HepG2 (cell line): Measurements from ENCODE around the gene TEX19. TPM values are rescaled to one million over a fixed set of nuclear protein-coding genes. Genes with fewer than 3 reads are reported as not detected.

Source experiments
- ATF4 ChIP-seq, 2 experiments: fragments of 450-650 bp in 1 of 2; sonication (generic) in 1 of 2; formaldehyde crosslinking; IDR thresholded peaks; 2 replicates each; pipeline versions ENCODE4 v1.5.0 to v1.8.0; 2020 to 2022; ENCODE audit warnings: mild to moderate bottlenecking in 1 of 2, missing genetic modification reagents in 1 of 2
- CHCHD3 ChIP-seq: sonication (generic); formaldehyde crosslinking; IDR thresholded peaks from 2 replicates; pipeline ENCODE4 v1.8.0; 2022; ENCODE audit warnings: mild to moderate bottlenecking, missing genetic modification reagents, moderate library complexity
- CHD2 ChIP-seq: IDR thresholded peaks from 2 replicates; pipeline ENCODE4 v1.6.1; 2011; ENCODE audit warnings: low read depth, low read length, improper control_type of control experiment
- EP300 ChIP-seq, 3 experiments: sonication (generic) in 1 of 3; formaldehyde crosslinking in 1 of 3; IDR thresholded peaks; 2 replicates each; pipeline versions ENCODE4 v1.5.1 to v1.6.1; 2011 to 2020; ENCODE audit warnings: low read depth in 2 of 3, low read length in 2 of 3, borderline replicate concordance in 1 of 3, improper control_type of control experiment in 1 of 3, mild to moderate bottlenecking in 1 of 3, missing genetic modification reagents in 1 of 3, moderate library complexity in 1 of 3
- ETV5 ChIP-seq: IDR thresholded peaks from 2 replicates; pipeline ENCODE4 v1.6.1; 2018; ENCODE audit warnings: missing biosample characterization, missing genetic modification reagents, inconsistent platforms, borderline replicate concordance
- ISX ChIP-seq: sonication (generic); formaldehyde crosslinking; conservative IDR thresholded peaks from 2 replicates; pipeline ENCODE4 v1.5.0; 2020; ENCODE audit warnings: missing genetic modification reagents
- KAT2B ChIP-seq: fragments of 150-350 bp; IDR thresholded peaks from 2 replicates; pipeline ENCODE4 v1.6.1; 2014; ENCODE audit warnings: low read depth, low read length, borderline replicate concordance
- MAX ChIP-seq: IDR thresholded peaks from 2 replicates; pipeline ENCODE4 v1.6.1; 2012; ENCODE audit warnings: inconsistent platforms
- MBNL3 ChIP-seq: fragments of 250-450 bp; sonication (Bioruptor Pico); conservative IDR thresholded peaks from 2 replicates; pipeline ENCODE4 v1.8.0; 2022; ENCODE audit warnings: mild to moderate bottlenecking, inconsistent platforms
- MXD3 ChIP-seq: IDR thresholded peaks from 2 replicates; pipeline ENCODE4 v1.6.1; 2016; ENCODE audit warnings: mild to moderate bottlenecking, missing biosample characterization, missing genetic modification reagents
- MXD4 ChIP-seq: IDR thresholded peaks from 2 replicates; pipeline ENCODE4 v1.6.1; 2016; ENCODE audit warnings: mild to moderate bottlenecking, missing biosample characterization, missing genetic modification reagents
- PBX3 ChIP-seq: sonication (generic); formaldehyde crosslinking; IDR thresholded peaks from 2 replicates; pipeline ENCODE4 v1.8.1; 2023; ENCODE audit warnings: missing genetic modification reagents, inconsistent platforms, borderline replicate concordance
- RBFOX2 ChIP-seq: fragments of 200-400 bp; formaldehyde crosslinking; IDR thresholded peaks from 2 replicates; pipeline ENCODE4 v1.6.1; 2017; ENCODE audit warnings: low read depth, mild to moderate bottlenecking, low read length
- RFX5 ChIP-seq: IDR thresholded peaks from 2 replicates; pipeline ENCODE4 v1.6.1; 2011; ENCODE audit warnings: low read depth, low read length, improper control_type of control experiment
- SKI ChIP-seq: fragments of 450-650 bp; IDR thresholded peaks from one replicate; pipeline ENCODE4 v1.6.1; 2018; ENCODE audit warnings: mild to moderate bottlenecking; ENCODE audit not compliant: partially characterized antibody
- ZBTB39 ChIP-seq: sonication (generic); formaldehyde crosslinking; IDR thresholded peaks from 2 replicates; pipeline ENCODE4 v1.5.0; 2020; ENCODE audit warnings: missing genetic modification reagents
- ZNF274 ChIP-seq: sonication (generic); formaldehyde crosslinking; IDR thresholded peaks from 2 replicates; pipeline ENCODE4 v1.5.1; 2020; ENCODE audit warnings: mild to moderate bottlenecking, missing genetic modification reagents
- ZNF317 ChIP-seq: sonication (generic); formaldehyde crosslinking; IDR thresholded peaks from 2 replicates; pipeline ENCODE4 v1.5.0; 2020; ENCODE audit warnings: mild to moderate bottlenecking, missing genetic modification reagents
- ZNF335 ChIP-seq: sonication (generic); formaldehyde crosslinking; IDR thresholded peaks from 2 replicates; pipeline ENCODE4 v1.4.0; 2020; ENCODE audit warnings: missing genetic modification reagents
- ZNF781 ChIP-seq: sonication (generic); formaldehyde crosslinking; IDR thresholded peaks from 2 replicates; pipeline ENCODE4 v1.5.1; 2020; ENCODE audit warnings: borderline replicate concordance, mild to moderate bottlenecking, missing genetic modification reagents; ENCODE audit errors: not compliant biosample characterization
- ZSCAN21 ChIP-seq: sonication (generic); formaldehyde crosslinking; IDR thresholded peaks from 2 replicates; pipeline ENCODE4 v1.8.0; 2022; ENCODE audit warnings: mild to moderate bottlenecking, missing genetic modification reagents, moderate library complexity, borderline replicate concordance
- ZSCAN29 ChIP-seq: sonication (generic); formaldehyde crosslinking; conservative IDR thresholded peaks from 2 replicates; pipeline ENCODE4 v1.4.0; 2020; ENCODE audit warnings: mild to moderate bottlenecking, missing genetic modification reagents
- polyA plus RNA-seq, 8 experiments: library from polyadenylated mRNA; depleted of rRNA in 3 of 8; stranded (reverse) in 7 of 8; unstranded in 1 of 8; fragments of >200 nt; fragmentation: Illumina TruSeq in 4 of 8; extraction: Trizol in 4 of 8; gene quantifications; 2 replicates each; pipeline versions ENCODE4 v1.2.1 to v1.2.3, GENCODE V29; 2011 to 2016; ENCODE audit warnings: low read depth in 4 of 8, missing spikeins in 1 of 8, mixed read lengths in 1 of 8; ENCODE audit not compliant: insufficient read depth in 1 of 8
- total RNA-seq, 5 experiments: library from RNA; depleted of rRNA; stranded (reverse); fragments of >200 nt; fragmentation: Illumina TruSeq; extraction: Trizol; gene quantifications; 2 replicates each; pipeline ENCODE4 v1.2.3, GENCODE V29; 2016; ENCODE audit warnings: low read depth in 1 of 5

The TEX19 gene
- total and polyA plus RNA-seq, 2 of the 13 experiments (the other 11 are each of a cell fraction or from before 2014, with no cell fraction given) = 1.3 to 6.0 TPM

- TF ChIP-seq KAT2B = no peak
- no peak for TF ChIP-seq MXD4 (CRISPR knock-in tag)
- TF ChIP-seq MBNL3 (CRISPR knock-in tag) = no peak
- TF ChIP-seq EP300 (IDR thresholded peaks at IDR 0.05; ENCODE audit: low read depth in 2 of 2, low read length in 2 of 2) = no peak
- TF ChIP-seq EP300 (CRISPR knock-in tag; IDR thresholded peaks at IDR 0.05; ENCODE audit: borderline replicate concordance) = no peak
- TF ChIP-seq RFX5 = no peak
- no peak; the same call in 1 of the 2 replicates for TF ChIP-seq ETV5 (CRISPR knock-in tag)
- no peak for TF ChIP-seq SKI
- TF ChIP-seq ZSCAN29 (CRISPR knock-in tag) = no peak
- peak; percentile 52; the same call in 1 of the 2 replicates for TF ChIP-seq ZSCAN21 (CRISPR knock-in tag)
- TF ChIP-seq ZNF781 (CRISPR knock-in tag) = no peak
- TF ChIP-seq ZBTB39 (CRISPR knock-in tag) = no peak
- no peak for TF ChIP-seq RBFOX2
- no peak for TF ChIP-seq ZNF274 (CRISPR knock-in tag)
- no peak for TF ChIP-seq ZNF335 (CRISPR knock-in tag)
- TF ChIP-seq MAX = peak; percentile 11; the same call in 1 of the 2 replicates
- TF ChIP-seq MXD3 (CRISPR knock-in tag) = no peak
- TF ChIP-seq ZNF317 (CRISPR knock-in tag) = 0 out of 2 replicates have a peak, but pooled peaks have one; percentile 15
- TF ChIP-seq PBX3 (CRISPR knock-in tag) = no peak
- peak in 1 of 2 experiments; percentile 46; a peak in 2 of 4 replicates for TF ChIP-seq ATF4 (CRISPR knock-in tag; IDR thresholded peaks at IDR 0.05)
- no peak for TF ChIP-seq CHD2
- no peak for TF ChIP-seq ISX
- TF ChIP-seq CHCHD3 (CRISPR knock-in tag) = no peak
Measured at GRCh38 chr17:82384051-82384729, 25.1 kb downstream of the TEX19 start (continued).
